ENCODE data around the gene RALGAPA2. TPM values are rescaled to one million over a fixed set of nuclear protein-coding genes. Genes with fewer than 3 reads are reported as not detected.

Gene RALGAPA2
- total RNA-seq, 4 donors from 2014 or later = 20.1 to 27.7 (median 23.0) TPM

DNA sequence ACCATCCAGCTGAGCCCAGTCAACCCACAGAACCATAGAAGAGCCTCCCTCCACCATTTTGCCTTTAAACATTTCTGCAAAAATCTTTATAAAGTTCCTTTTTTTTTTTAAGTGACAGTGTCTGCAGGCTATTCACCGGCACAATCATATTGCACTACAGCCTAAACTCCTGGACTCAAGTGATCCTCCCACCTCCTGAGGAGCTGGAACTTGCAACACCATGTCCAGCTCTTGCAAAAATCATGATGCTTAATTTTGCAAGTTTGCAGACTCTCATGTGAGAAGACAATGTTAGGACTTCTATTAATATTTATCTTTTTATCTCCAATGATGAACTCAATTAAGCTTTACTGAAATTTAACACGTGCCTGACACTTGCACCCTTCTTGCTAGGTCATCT lies 255.7 kb downstream of the RALGAPA2 start:
- Histone ChIP-seq H3K4me1 (peaks cover 13 to 22% (median 17%) of the 10 kb centered on the region in 4 donors), H3K27ac (replicated peaks in 1 of 4) (no peak overlapping the region), H3K27me3 (no peaks in the 10 kb centered on the region), H3K9me3 (no peaks in the 10 kb centered on the region), H3K4me3 (no peak overlapping the region), H3K36me3 (peaks cover 0 to 27% (median 13%) of the 10 kb centered on the region in 4 donors)
- TF ChIP-seq POLR2AphosphoS5 (IDR thresholded peaks at IDR 0.05) (no peak), POLR2A (IDR thresholded peaks at IDR 0.05; ENCODE audit: low read depth) (no peak), EP300 (IDR thresholded peaks at IDR 0.05) (no peak)
- TF ChIP-seq, protein P1, sequence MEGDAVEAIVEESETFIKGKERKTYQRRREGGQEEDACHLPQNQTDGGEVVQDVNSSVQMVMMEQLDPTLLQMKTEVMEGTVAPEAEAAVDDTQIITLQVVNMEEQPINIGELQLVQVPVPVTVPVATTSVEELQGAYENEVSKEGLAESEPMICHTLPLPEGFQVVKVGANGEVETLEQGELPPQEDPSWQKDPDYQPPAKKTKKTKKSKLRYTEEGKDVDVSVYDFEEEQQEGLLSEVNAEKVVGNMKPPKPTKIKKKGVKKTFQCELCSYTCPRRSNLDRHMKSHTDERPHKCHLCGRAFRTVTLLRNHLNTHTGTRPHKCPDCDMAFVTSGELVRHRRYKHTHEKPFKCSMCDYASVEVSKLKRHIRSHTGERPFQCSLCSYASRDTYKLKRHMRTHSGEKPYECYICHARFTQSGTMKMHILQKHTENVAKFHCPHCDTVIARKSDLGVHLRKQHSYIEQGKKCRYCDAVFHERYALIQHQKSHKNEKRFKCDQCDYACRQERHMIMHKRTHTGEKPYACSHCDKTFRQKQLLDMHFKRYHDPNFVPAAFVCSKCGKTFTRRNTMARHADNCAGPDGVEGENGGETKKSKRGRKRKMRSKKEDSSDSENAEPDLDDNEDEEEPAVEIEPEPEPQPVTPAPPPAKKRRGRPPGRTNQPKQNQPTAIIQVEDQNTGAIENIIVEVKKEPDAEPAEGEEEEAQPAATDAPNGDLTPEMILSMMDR (IDR thresholded peaks at IDR 0.05) = no peak
- intact Hi-C loops (cut with DNase I) = no loop called here
- no peak for DNase-seq (ENCODE audit: extremely low spot score)
- 92% methylated on average over 2 of the region's 2 CpGs for WGBS

DNA sequence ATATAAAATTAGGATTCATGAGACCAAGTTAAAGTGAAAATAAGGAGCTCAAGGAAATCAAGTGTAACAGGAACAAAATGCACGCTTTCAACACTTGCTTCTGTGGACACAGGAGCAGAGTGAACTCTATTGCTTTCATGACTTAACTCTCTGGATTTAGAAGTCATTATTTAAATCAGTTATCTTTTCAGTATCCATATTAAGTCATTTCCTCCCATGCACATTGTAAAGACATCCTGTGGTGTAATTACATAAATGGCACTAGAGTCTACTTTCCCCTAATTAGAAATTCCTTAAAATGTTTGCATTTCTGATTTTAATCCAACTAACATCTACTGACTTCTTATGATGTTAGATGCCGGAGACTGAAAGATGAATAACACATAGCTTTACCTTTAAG lies 256.5 kb downstream of the RALGAPA2 start:
- 84% methylated on average over 2 of the region's 2 CpGs for WGBS
- Histone ChIP-seq H3K36me3 (peaks cover 0 to 27% (median 13%) of the 10 kb centered on the region in 4 donors), H3K27me3 (no peaks in the 10 kb centered on the region), H3K4me3 (no peak overlapping the region), H3K4me1 (peaks cover 19 to 30% (median 23%) of the 10 kb centered on the region in 4 donors), H3K9me3 (no peaks in the 10 kb centered on the region), H3K27ac (replicated peaks in 1 of 4) (no peak overlapping the region)
- intact Hi-C loops (cut with DNase I) = no loop called here
- TF ChIP-seq POLR2AphosphoS5 (IDR thresholded peaks at IDR 0.05) (no peak), POLR2A (IDR thresholded peaks at IDR 0.05; ENCODE audit: low read depth) (no peak), EP300 (IDR thresholded peaks at IDR 0.05) (no peak)
- TF ChIP-seq, protein P1 (IDR thresholded peaks at IDR 0.05) = no peak
- DNase-seq (ENCODE audit: extremely low spot score) = no peak

DNA sequence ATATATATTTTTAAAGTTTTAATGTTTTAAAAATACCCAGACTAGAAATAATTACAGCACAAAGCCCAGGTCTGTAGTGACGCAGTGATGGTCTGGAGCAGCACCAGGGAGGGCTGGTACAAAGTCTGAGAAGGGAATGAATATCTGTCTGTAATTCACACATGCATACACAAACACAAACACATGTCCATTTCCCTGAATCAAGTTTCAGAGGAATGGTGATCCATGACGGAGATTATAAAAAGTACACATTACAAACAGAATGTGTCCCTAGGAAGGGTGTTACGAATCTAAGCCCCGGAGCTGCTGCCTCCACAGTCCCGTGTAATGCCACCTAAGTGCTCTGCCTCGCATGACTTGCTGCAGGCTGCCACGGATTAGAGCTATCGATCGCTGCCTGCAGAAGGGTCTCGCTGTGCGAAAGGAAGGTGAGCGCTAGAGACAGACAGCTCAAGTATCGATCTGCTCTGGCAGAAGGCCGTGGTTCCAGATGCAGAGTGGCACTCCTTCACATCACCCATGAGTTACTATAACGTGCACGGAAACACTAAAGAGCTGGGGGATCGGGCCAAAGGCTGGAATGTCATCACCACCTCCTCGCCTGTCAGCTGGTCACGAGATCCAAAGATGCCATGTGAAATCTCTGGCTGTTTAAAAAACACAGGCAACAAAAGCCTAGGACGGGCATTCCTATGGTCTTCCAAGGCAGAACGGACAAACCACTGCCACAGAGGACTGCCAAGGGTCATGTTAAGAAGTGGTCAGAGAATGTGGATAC lies 257.4 kb downstream of the RALGAPA2 start:
- no peaks in the 10 kb centered on the region for H3K27me3 ChIP-seq
- H3K4me3 ChIP-seq = no peak overlapping the region
- H3K36me3 ChIP-seq = peaks cover 0 to 27% (median 13%) of the 10 kb centered on the region in 4 donors
- peaks cover 22 to 34% (median 29%) of the 10 kb centered on the region in 4 donors for H3K4me1 ChIP-seq
- H3K27ac ChIP-seq (replicated peaks in 1 of 4) = no peak overlapping the region
- intact Hi-C loops (cut with DNase I) = no loop called here
- no peak for TF ChIP-seq POLR2A (IDR thresholded peaks at IDR 0.05; ENCODE audit: low read depth)
- TF ChIP-seq EP300 (IDR thresholded peaks at IDR 0.05) = no peak
- TF ChIP-seq, protein P1 (IDR thresholded peaks at IDR 0.05) = no peak
- TF ChIP-seq POLR2AphosphoS5 (IDR thresholded peaks at IDR 0.05) = no peak
- WGBS = 96% methylated on average over 18 of the region's 21 CpGs
- DNase-seq (ENCODE audit: extremely low spot score) = no peak
- no peaks in the 10 kb centered on the region for H3K9me3 ChIP-seq

DNA sequence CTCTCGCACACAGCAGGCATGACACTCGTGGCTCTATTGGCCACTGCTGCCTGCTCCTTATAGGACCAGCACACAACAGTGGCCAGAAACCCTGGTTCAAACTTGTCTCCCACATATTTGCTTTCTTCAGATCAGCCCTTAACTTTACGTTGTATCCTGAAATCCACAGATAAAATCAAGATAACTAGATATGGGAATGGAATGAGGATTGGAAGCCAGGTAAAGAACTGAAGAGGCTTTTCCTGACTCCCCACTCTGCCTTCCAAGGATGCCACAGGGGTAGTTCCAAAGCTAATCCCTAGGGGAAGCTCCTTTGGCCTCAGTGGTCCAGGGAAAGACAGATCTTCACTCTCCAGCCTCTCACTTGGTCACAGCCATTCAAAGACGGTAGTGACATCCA lies 258.1 kb downstream of the RALGAPA2 start:
- Histone ChIP-seq H3K4me1 (peaks cover 22 to 34% (median 29%) of the 10 kb centered on the region in 4 donors), H3K36me3 (peaks cover 0 to 23% (median 13%) of the 10 kb centered on the region in 4 donors), H3K9me3 (no peaks in the 10 kb centered on the region), H3K27ac (replicated peaks in 1 of 4) (no peak overlapping the region), H3K4me3 (no peak overlapping the region), H3K27me3 (no peaks in the 10 kb centered on the region)
- intact Hi-C loops (cut with DNase I) = no loop called here
- no peak for DNase-seq (ENCODE audit: extremely low spot score)
- 100% methylated on average over 4 of the region's 4 CpGs for WGBS
- TF ChIP-seq, protein P1 (IDR thresholded peaks at IDR 0.05) = no peak
- no peak for TF ChIP-seq POLR2AphosphoS5 (IDR thresholded peaks at IDR 0.05)
- TF ChIP-seq EP300 (IDR thresholded peaks at IDR 0.05) = no peak
- TF ChIP-seq POLR2A (IDR thresholded peaks at IDR 0.05; ENCODE audit: low read depth) = no peak

All from esophagus muscularis mucosa (tissue), 4 donors.